Natural killer cell (primary cell): ENCODE data around the gene CCDC86. TPM values are rescaled to one million over a fixed set of nuclear protein-coding genes. Genes with fewer than 3 reads are reported as not detected.

Experiments
- ATAC-seq, 3 donors: fragments of 150-1000 bp in 2 of 3; fragments of 200-7000 bp in 1 of 3; cut with Tn5 transposase; 1 replicate in 1 of 3; 2 replicates in 2 of 3; pipeline ENCODE4 v1.10.0; 2021; ENCODE audit warnings: mild to moderate bottlenecking in 2 of 3, moderate library complexity in 2 of 3
- DNase-seq, 2 donors: peaks; one replicate each; pipeline versions ENCODE4 v3.0.0 to v3.0.0-alpha.2; 2013 to 2021; ENCODE audit warnings: mixed read lengths in 1 of 2
- H3K27ac ChIP-seq: one replicate; pipeline ENCODE4 v1.5.1; 2013; ENCODE audit warnings: mild to moderate bottlenecking, low read length
- H3K27me3 ChIP-seq: one replicate; pipeline ENCODE4 v1.6.1; 2013; ENCODE audit warnings: low read length; ENCODE audit not compliant: control insufficient read depth, insufficient read depth
- H3K36me3 ChIP-seq: one replicate; pipeline ENCODE4 v1.6.1; 2013; ENCODE audit warnings: low read length; ENCODE audit not compliant: control insufficient read depth, insufficient read depth
- H3K4me1 ChIP-seq: one replicate; pipeline ENCODE4 v1.6.1; 2013; ENCODE audit warnings: low read length; ENCODE audit not compliant: control insufficient read depth, insufficient read depth
- H3K4me3 ChIP-seq: one replicate; pipeline ENCODE4 v1.5.1; 2013; ENCODE audit warnings: low read length
- H3K9me3 ChIP-seq: one replicate; pipeline ENCODE4 v1.6.1; 2013; ENCODE audit warnings: low read length; ENCODE audit not compliant: control insufficient read depth, insufficient read depth
- H3K27ac Mint-ChIP-seq, 2 donors: one replicate each; pipeline ENCODE4 v1.8.0; 2022; ENCODE audit warnings: mild to moderate bottlenecking in 2 of 2, mixed read lengths in 2 of 2, moderate library complexity in 1 of 2
- H3K27me3 Mint-ChIP-seq, 2 donors: one replicate each; pipeline ENCODE4 v1.8.0; 2022; ENCODE audit warnings: low read depth in 2 of 2, mixed read lengths in 2 of 2
- H3K36me3 Mint-ChIP-seq: one replicate; pipeline ENCODE4 v1.8.0; 2022; ENCODE audit warnings: mixed read lengths
- H3K4me1 Mint-ChIP-seq, 2 donors: one replicate each; pipeline ENCODE4 v1.8.0; 2022; ENCODE audit warnings: mixed read lengths in 2 of 2
- H3K4me3 Mint-ChIP-seq: one replicate; pipeline ENCODE4 v1.8.0; 2022; ENCODE audit warnings: mild to moderate bottlenecking, moderate library complexity, mixed read lengths
- H3K9me3 Mint-ChIP-seq, 2 donors: one replicate each; pipeline ENCODE4 v1.8.0; 2022; ENCODE audit warnings: mixed read lengths in 2 of 2
- CTCF ChIP-seq: fragments of 200-600 bp; IDR thresholded peaks from one replicate; pipeline ENCODE4 v1.8.0; 2022; ENCODE audit warnings: antibody characterized with exemption
- WGBS: methylation state at CpG from one replicate; pipeline ENCODE4 v1.1.7; 2013; ENCODE audit warnings: missing lambda C conversion rate; ENCODE audit not compliant: insufficient coverage; 5-methylcytosine and 5-hydroxymethylcytosine counted together
- intact Hi-C: fragments of 100-400 bp; cut with micrococcal nuclease; formaldehyde crosslinking; loops from one replicate; pipeline ENCODE4 v1.14.2; 2022
- total RNA-seq, 4 donors: library from RNA; stranded (reverse); fragments of 120-200 nt in 1 of 4; gene quantifications; one replicate each; pipeline versions ENCODE4 v1.2.3 to v1.2.4, GENCODE V29; 2013 to 2022

CCDC86 gene
- total RNA-seq, 3 donors from 2014 or later (not counting 1 experiment from before 2014, with no cell fraction given) = 10.6 to 12.5 (median 10.7) TPM

- H3K27me3 ChIP-seq = no peaks in the 10 kb centered on the region
- H3K9me3 ChIP-seq = no peaks in the 10 kb centered on the region
- no peak overlapping the region for H3K27ac ChIP-seq
- intact Hi-C loops = no loop called here
- Mint-ChIP-seq H3K36me3 (no peaks in the 10 kb centered on the region), H3K4me3 (no peak overlapping the region), H3K9me3 (no peaks in the 10 kb centered on the region), H3K27me3 (peaks cover 0 to 12% of the 10 kb centered on the region in 2 donors), H3K4me1 (peaks cover 9 to 11% of the 10 kb centered on the region in 2 donors), H3K27ac (no peak overlapping the region)
- ATAC-seq (no peak), DNase-seq (no peak)
- no peak overlapping the region for H3K4me3 ChIP-seq
- no peak for TF ChIP-seq CTCF
- peaks cover 15% of the 10 kb centered on the region for H3K4me1 ChIP-seq
- no peaks in the 10 kb centered on the region for H3K36me3 ChIP-seq
- 62% methylated on average over 9 of the region's 9 CpGs for WGBS
Observed at GRCh38 chr11:60836866-60837515, 4.9 kb upstream of the CCDC86 start.

- Mint-ChIP-seq H3K27me3 (peaks cover 0 to 12% of the 10 kb centered on the region in 2 donors), H3K4me1 (peaks cover 20 to 23% of the 10 kb centered on the region in 2 donors), H3K27ac (no peak overlapping the region), H3K9me3 (no peaks in the 10 kb centered on the region), H3K36me3 (no peaks in the 10 kb centered on the region), H3K4me3 (no peak overlapping the region)
- DNase-seq (no peak), ATAC-seq (no peak)
- Histone ChIP-seq H3K9me3 (no peaks in the 10 kb centered on the region), H3K4me3 (no peak overlapping the region), H3K4me1 (peaks cover 26% of the 10 kb centered on the region), H3K36me3 (no peaks in the 10 kb centered on the region), H3K27ac (no peak overlapping the region), H3K27me3 (no peaks in the 10 kb centered on the region)
- no peak for TF ChIP-seq CTCF
- intact Hi-C loops = no loop called here
- 91% methylated on average over 7 of the region's 7 CpGs for WGBS
Observed at GRCh38 chr11:60838132-60838531, 3.8 kb upstream of the CCDC86 start.

GRCh38 chr11:60840470-60841430 is 1.2 kb upstream of the CCDC86 start:
- DNase-seq = peak in 1 of 2 donors; percentile 18
- no peak for TF ChIP-seq CTCF
- Histone ChIP-seq H3K9me3 (no peaks in the 10 kb centered on the region), H3K27ac (no peak overlapping the region), H3K4me3 (no peak overlapping the region), H3K4me1 (peaks cover 36% of the 10 kb centered on the region), H3K27me3 (no peaks in the 10 kb centered on the region), H3K36me3 (no peaks in the 10 kb centered on the region)
- peak overlapping the region; percentile 95 for H3K4me3 Mint-ChIP-seq
- no peaks in the 10 kb centered on the region for H3K36me3 Mint-ChIP-seq
- ATAC-seq = no peak
- peaks cover 39 to 48% of the 10 kb centered on the region in 2 donors for H3K4me1 Mint-ChIP-seq
- H3K27ac Mint-ChIP-seq = peak overlapping the region; percentile 91 to 92
- intact Hi-C loops = no loop called here
- WGBS = 95% methylated on average over 14 of the region's 14 CpGs
- peaks cover 0 to under 1% of the 10 kb centered on the region in 2 donors for H3K27me3 Mint-ChIP-seq
- no peaks in the 10 kb centered on the region for H3K9me3 Mint-ChIP-seq
